ENCODE measurements around the gene NCAPD3. TPM values are rescaled to one million over a fixed set of nuclear protein-coding genes. Genes with fewer than 3 reads are reported as not detected.

The NCAPD3 gene
- total RNA-seq, 2 donors from 2014 or later, result 42.6 to 45.5 TPM

GRCh38 chr11:134149371-134149770 is 74.4 kb downstream of the NCAPD3 start:
- Mint-ChIP-seq H3K27ac (no peak overlapping the region), H3K4me3 (no peak overlapping the region), H3K4me1 (no peaks in the 10 kb centered on the region), H3K9me3 (peaks cover under 1% of the 10 kb centered on the region), H3K36me3 (ENCODE audit: low read depth) (peaks cover 77% of the 10 kb centered on the region), H3K27me3 (ENCODE audit: insufficient read depth) (no peaks in the 10 kb centered on the region)
- Histone ChIP-seq H3K36me3 (ENCODE audit: control insufficient read depth, insufficient read depth, low read length) (peaks cover 77% of the 10 kb centered on the region), H3K27me3 (ENCODE audit: control insufficient read depth, insufficient read depth, low read length, poor library complexity, severe bottlenecking) (no peaks in the 10 kb centered on the region), H3K4me1 (ENCODE audit: control insufficient read depth, insufficient read depth, low read length) (no peaks in the 10 kb centered on the region), H3K4me3 (ENCODE audit: low read length) (no peak overlapping the region), H3K9me3 (ENCODE audit: control insufficient read depth, low read length) (peaks cover 2% of the 10 kb centered on the region), H3K9ac (ENCODE audit: extremely low read depth, low read length, poor library complexity, severe bottlenecking) (no peak overlapping the region), H3K27ac (ENCODE audit: low read depth, low read length) (no peak overlapping the region)
- TF ChIP-seq CTCF (conservative IDR thresholded peaks at IDR 0.05), result no peak
- 94 to 96% methylated on average over 14 to 16 of the region's 16 CpGs for WGBS, 2 experiments (ENCODE audit: insufficient coverage in 1 of 2, insufficient read length in 1 of 2)
- DNase-seq, result no peak

DNA sequence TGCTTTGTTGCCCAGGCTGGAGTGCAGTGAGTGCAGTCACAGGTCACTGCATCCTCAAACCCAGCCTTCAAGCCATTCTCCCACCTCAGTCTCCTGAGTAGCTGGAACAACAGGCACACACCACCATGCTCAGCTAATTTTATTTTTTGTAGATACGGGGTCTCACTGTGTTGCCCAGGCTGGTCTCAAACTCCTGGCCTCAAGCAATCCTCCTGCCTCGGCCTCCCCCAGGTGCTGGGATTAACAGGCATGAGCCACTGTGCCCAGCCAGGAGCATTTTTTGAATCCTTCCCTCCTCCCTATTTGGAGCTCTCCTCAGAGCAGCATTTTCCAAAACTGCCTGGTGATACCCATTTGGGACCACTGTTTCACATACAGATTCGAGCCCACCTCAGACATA is 77.2 kb downstream of the NCAPD3 start:
- H3K27me3 ChIP-seq (ENCODE audit: control insufficient read depth, insufficient read depth, low read length, poor library complexity, severe bottlenecking), result no peaks in the 10 kb centered on the region
- no peak overlapping the region for H3K9ac ChIP-seq (ENCODE audit: extremely low read depth, low read length, poor library complexity, severe bottlenecking)
- H3K27me3 Mint-ChIP-seq (ENCODE audit: insufficient read depth), result no peaks in the 10 kb centered on the region
- no peaks in the 10 kb centered on the region for H3K4me1 Mint-ChIP-seq
- no peak overlapping the region for H3K4me3 Mint-ChIP-seq
- WGBS, 2 experiments (ENCODE audit: insufficient coverage in 1 of 2, insufficient read length in 1 of 2), result 92 to 96% methylated on average over 3 of the region's 3 CpGs
- no peak overlapping the region for H3K27ac ChIP-seq (ENCODE audit: low read depth, low read length)
- H3K36me3 Mint-ChIP-seq (ENCODE audit: low read depth), result peaks cover 89% of the 10 kb centered on the region
- no peak for DNase-seq
- peaks cover 22% of the 10 kb centered on the region for H3K9me3 Mint-ChIP-seq
- no peak overlapping the region for H3K27ac Mint-ChIP-seq
- H3K4me3 ChIP-seq (ENCODE audit: low read length), result no peak overlapping the region
- peaks cover 85% of the 10 kb centered on the region for H3K36me3 ChIP-seq (ENCODE audit: control insufficient read depth, insufficient read depth, low read length)
- H3K4me1 ChIP-seq (ENCODE audit: control insufficient read depth, insufficient read depth, low read length), result no peaks in the 10 kb centered on the region
- H3K9me3 ChIP-seq (ENCODE audit: control insufficient read depth, low read length), result peaks cover 27% of the 10 kb centered on the region
- TF ChIP-seq CTCF (conservative IDR thresholded peaks at IDR 0.05), result no peak

- Histone ChIP-seq H3K9me3 (ENCODE audit: control insufficient read depth, low read length) (peaks cover 27% of the 10 kb centered on the region), H3K36me3 (ENCODE audit: control insufficient read depth, insufficient read depth, low read length) (peaks cover 80% of the 10 kb centered on the region), H3K9ac (ENCODE audit: extremely low read depth, low read length, poor library complexity, severe bottlenecking) (no peak overlapping the region), H3K4me1 (ENCODE audit: control insufficient read depth, insufficient read depth, low read length) (no peaks in the 10 kb centered on the region), H3K27ac (ENCODE audit: low read depth, low read length) (no peak overlapping the region), H3K4me3 (ENCODE audit: low read length) (no peak overlapping the region), H3K27me3 (ENCODE audit: control insufficient read depth, insufficient read depth, low read length, poor library complexity, severe bottlenecking) (no peaks in the 10 kb centered on the region)
- TF ChIP-seq CTCF (conservative IDR thresholded peaks at IDR 0.05), result no peak
- Mint-ChIP-seq H3K27ac (no peak overlapping the region), H3K4me3 (no peak overlapping the region), H3K27me3 (ENCODE audit: insufficient read depth) (no peaks in the 10 kb centered on the region), H3K9me3 (peaks cover 22% of the 10 kb centered on the region), H3K4me1 (no peaks in the 10 kb centered on the region), H3K36me3 (ENCODE audit: low read depth) (peaks cover 89% of the 10 kb centered on the region)
- 95% methylated on average over 5 to 7 of the region's 8 CpGs for WGBS, 2 experiments (ENCODE audit: insufficient coverage in 1 of 2, insufficient read length in 1 of 2)
- no peak for DNase-seq
Observed at GRCh38 chr11:134145715-134146114, 78.1 kb downstream of the NCAPD3 start.
